LNCAP (cell line): ENCODE measurements around the gene PTPN13.

Experiments used
- CTCF ChIP-seq: fragments of 450-650 bp; IDR thresholded peaks from 2 replicates; pipeline ENCODE4 v1.5.1; 2017; ENCODE audit warnings: mild to moderate bottlenecking

Gene PTPN13

GRCh38 chr4:86594559-86595425 lies 677 bp downstream of the PTPN13 start:
- no peak for TF ChIP-seq CTCF

- TF ChIP-seq CTCF = no peak
Measured at GRCh38 chr4:86595426-86595805, 1.3 kb downstream of the PTPN13 start.

GRCh38 chr4:86596807-86597206 lies 2.7 kb downstream of the PTPN13 start:
- TF ChIP-seq CTCF = no peak

GRCh38 chr4:86600007-86600653 lies 6.0 kb downstream of the PTPN13 start:
- TF ChIP-seq CTCF = no peak

- no peak for TF ChIP-seq CTCF
Measured at GRCh38 chr4:86603311-86603885, 9.3 kb downstream of the PTPN13 start.

- TF ChIP-seq CTCF = no peak
Measured at GRCh38 chr4:86606809-86607208, 12.7 kb downstream of the PTPN13 start.

- TF ChIP-seq CTCF = no peak
Measured at GRCh38 chr4:86608757-86609375, 14.8 kb downstream of the PTPN13 start.
